Neutrophil (primary cell): Measurements from ENCODE around the gene CABCOCO1.

Experiments
- H3K27ac ChIP-seq: fragments of 200-600 bp; sonication (generic); 2 replicates; pipeline ENCODE4 v1.5.1; 2016; ENCODE audit warnings: mild to moderate bottlenecking, moderate library complexity
- H3K27me3 ChIP-seq: fragments of 200-600 bp; sonication (generic); 2 replicates; pipeline ENCODE4 v1.6.0; 2016; ENCODE audit warnings: mild to moderate bottlenecking
- H3K36me3 ChIP-seq: fragments of 200-600 bp; sonication (generic); 2 replicates; pipeline ENCODE4 v1.5.1; 2017
- H3K4me1 ChIP-seq, 2 experiments: fragments of 200-600 bp in 1 of 2; sonication (generic) in 1 of 2; 1 replicate in 1 of 2; 2 replicates in 1 of 2; pipeline versions ENCODE4 v1.5.1 to v1.6.1; 2013 to 2016; ENCODE audit warnings: low read depth in 1 of 2, low read length in 1 of 2, mild to moderate bottlenecking in 1 of 2, moderate library complexity in 1 of 2; ENCODE audit not compliant: control insufficient read depth in 1 of 2, insufficient read depth in 1 of 2
- H3K4me3 ChIP-seq, 2 experiments: fragments of 200-600 bp in 1 of 2; sonication (generic) in 1 of 2; 1 replicate in 1 of 2; 2 replicates in 1 of 2; pipeline ENCODE4 v1.5.1; 2013 to 2016; ENCODE audit warnings: low read depth in 1 of 2, low read length in 1 of 2, mild to moderate bottlenecking in 1 of 2, moderate library complexity in 1 of 2
- H3K9me3 ChIP-seq: fragments of 200-600 bp; sonication (generic); 2 replicates; pipeline ENCODE4 v1.5.1; 2016
- TF ChIP-seq, protein P1 (sequence below): fragments of 200-600 bp; sonication (generic); IDR thresholded peaks from 2 replicates; pipeline ENCODE4 v1.5.1; 2016; ENCODE audit warnings: antibody characterized with exemption

Gene CABCOCO1

DNA sequence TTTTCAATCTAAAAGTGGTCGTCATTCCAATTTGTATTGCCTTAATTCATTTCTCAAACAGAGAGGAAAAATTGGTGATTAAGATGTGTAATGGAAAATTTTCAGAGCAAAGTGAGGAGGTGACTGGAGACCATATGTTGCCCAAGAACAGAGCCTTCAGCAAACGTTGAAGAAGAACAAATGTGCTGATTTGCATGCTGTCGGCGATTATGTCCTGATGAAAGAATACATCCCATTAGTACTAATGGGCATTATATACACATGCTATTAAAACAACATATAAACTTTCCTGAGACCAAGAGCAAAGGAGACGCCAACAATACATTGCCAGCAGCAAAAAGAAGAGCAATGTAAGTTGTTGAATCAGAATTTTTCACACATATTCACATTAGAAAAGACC lies 138.8 kb downstream of the CABCOCO1 start:
- H3K4me1 ChIP-seq = no peaks in the 10 kb centered on the region
- TF ChIP-seq, protein P1, sequence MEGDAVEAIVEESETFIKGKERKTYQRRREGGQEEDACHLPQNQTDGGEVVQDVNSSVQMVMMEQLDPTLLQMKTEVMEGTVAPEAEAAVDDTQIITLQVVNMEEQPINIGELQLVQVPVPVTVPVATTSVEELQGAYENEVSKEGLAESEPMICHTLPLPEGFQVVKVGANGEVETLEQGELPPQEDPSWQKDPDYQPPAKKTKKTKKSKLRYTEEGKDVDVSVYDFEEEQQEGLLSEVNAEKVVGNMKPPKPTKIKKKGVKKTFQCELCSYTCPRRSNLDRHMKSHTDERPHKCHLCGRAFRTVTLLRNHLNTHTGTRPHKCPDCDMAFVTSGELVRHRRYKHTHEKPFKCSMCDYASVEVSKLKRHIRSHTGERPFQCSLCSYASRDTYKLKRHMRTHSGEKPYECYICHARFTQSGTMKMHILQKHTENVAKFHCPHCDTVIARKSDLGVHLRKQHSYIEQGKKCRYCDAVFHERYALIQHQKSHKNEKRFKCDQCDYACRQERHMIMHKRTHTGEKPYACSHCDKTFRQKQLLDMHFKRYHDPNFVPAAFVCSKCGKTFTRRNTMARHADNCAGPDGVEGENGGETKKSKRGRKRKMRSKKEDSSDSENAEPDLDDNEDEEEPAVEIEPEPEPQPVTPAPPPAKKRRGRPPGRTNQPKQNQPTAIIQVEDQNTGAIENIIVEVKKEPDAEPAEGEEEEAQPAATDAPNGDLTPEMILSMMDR = no peak

DNA sequence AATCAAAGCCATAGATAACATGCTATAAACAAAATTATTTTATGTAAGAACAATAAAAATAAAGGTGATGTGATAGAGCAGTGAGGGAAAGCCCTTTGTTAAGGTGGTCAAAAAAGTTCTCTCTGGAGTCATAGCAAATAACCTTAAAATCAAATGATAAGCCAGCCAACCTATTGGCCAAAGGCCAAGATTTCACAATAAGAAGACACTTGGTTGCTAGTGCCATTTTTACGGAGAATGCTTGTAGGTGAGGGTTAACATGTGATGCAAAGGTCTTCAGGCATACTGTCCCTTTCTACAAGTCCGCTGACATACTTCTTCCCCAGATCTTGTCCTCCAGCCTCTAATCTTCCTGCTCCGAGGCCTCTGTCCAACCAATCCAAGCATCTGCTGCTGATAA lies 140.5 kb downstream of the CABCOCO1 start:
- Histone ChIP-seq H3K9me3 (no peaks in the 10 kb centered on the region), H3K36me3 (no peaks in the 10 kb centered on the region), H3K4me3 (no peak overlapping the region), H3K4me1 (no peaks in the 10 kb centered on the region), H3K27ac (no peak overlapping the region), H3K27me3 (no peaks in the 10 kb centered on the region)
- TF ChIP-seq, protein P1 = no peak

More for the DNA sequence above, 138.8 kb downstream of the CABCOCO1 start:
- no peak overlapping the region for H3K27ac ChIP-seq
- H3K36me3 ChIP-seq = no peaks in the 10 kb centered on the region
- no peak overlapping the region for H3K4me3 ChIP-seq
- H3K9me3 ChIP-seq = no peaks in the 10 kb centered on the region
- H3K27me3 ChIP-seq = no peaks in the 10 kb centered on the region

DNA sequence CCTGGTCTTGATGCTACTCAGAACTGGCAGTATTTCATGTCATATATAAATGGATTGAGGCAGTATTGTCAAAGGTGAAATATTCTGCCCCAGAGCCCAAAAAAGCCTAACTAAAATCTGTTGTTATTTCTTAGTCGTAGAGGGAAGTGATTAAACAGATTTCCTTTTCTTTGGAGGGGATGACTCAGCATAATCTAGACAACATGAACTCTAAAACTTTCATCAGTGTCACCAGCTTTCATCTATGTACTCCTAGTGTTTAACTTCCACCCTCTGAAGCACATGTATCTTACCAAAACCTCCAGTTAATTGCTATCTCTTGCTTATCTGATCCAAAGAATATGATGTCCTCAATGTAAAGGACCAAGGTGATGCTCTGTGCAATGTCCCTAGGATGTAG lies 141.7 kb downstream of the CABCOCO1 start:
- no peaks in the 10 kb centered on the region for H3K4me1 ChIP-seq
- TF ChIP-seq, protein P1 = no peak
- H3K4me3 ChIP-seq = no peak overlapping the region
- no peaks in the 10 kb centered on the region for H3K36me3 ChIP-seq
- H3K27ac ChIP-seq = no peak overlapping the region
- no peaks in the 10 kb centered on the region for H3K9me3 ChIP-seq
- no peaks in the 10 kb centered on the region for H3K27me3 ChIP-seq

DNA sequence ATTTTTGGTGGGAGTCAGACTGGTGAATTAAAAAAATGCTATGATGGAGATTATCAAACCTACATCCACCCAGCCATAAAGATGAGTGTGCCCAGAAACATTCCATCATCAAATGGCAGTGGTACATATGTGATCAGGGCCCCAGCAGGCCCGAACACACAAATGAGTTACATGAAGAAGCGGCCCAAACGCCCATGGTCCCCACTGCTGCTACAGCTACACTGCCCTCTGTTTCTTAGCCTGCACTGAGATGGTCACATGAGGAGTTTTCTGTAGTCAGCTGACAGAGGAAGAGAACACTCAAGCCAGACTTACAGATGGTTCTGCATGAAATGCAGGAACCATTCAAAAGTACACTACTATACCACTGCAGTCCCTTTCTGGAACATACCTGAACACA lies 142.4 kb downstream of the CABCOCO1 start:
- no peaks in the 10 kb centered on the region for H3K4me1 ChIP-seq
- no peaks in the 10 kb centered on the region for H3K36me3 ChIP-seq
- TF ChIP-seq, protein P1 = no peak
- no peaks in the 10 kb centered on the region for H3K9me3 ChIP-seq
- no peaks in the 10 kb centered on the region for H3K27me3 ChIP-seq
- H3K4me3 ChIP-seq = no peak overlapping the region
- no peak overlapping the region for H3K27ac ChIP-seq

DNA sequence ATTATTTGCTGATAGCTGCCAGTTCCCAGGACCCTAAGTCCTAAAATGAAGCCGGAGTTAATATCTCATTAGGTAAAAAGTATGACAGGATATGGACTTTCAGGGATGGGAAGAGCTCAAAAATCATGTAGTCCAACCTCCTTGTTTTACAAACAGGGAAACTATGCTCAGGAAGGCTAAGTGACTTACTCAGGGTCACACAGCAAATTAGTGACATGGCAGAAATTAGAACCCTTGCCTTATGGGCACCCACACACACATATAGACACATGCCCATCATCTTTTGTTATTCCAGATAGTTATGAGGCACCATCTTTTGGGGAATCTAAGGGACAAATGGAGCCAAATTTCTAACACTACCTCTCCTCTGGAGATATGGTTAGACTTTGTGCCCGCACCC lies 147.5 kb downstream of the CABCOCO1 start:
- TF ChIP-seq, protein P1 = no peak
- Histone ChIP-seq H3K4me1 (no peaks in the 10 kb centered on the region), H3K36me3 (no peaks in the 10 kb centered on the region), H3K27ac (no peak overlapping the region), H3K9me3 (no peaks in the 10 kb centered on the region), H3K27me3 (no peaks in the 10 kb centered on the region), H3K4me3 (no peak overlapping the region)
